MV-4-11 (cell line): ENCODE measurements around the gene LIPG.
A peak's percentile ranks its signal among the peaks of the same experiment; 100 is the strongest.

Source experiments
- DNase-seq: peaks from one replicate; lab custom pipeline; 2025; lab: John Stamatoyannopoulos, UW

LIPG gene

GRCh38 chr18:49612515-49613033, 50.7 kb downstream of the LIPG start:
- no peak for DNase-seq

GRCh38 chr18:49613141-49613640, 51.3 kb downstream of the LIPG start:
- DNase-seq = no peak

- no peak for DNase-seq
Observed at GRCh38 chr18:49613641-49614151, 51.8 kb downstream of the LIPG start.

GRCh38 chr18:49616618-49617328, 54.9 kb downstream of the LIPG start:
- no peak for DNase-seq

- no peak for DNase-seq
Observed at GRCh38 chr18:49617329-49617695, 55.5 kb downstream of the LIPG start.

- no peak for DNase-seq
Observed at GRCh38 chr18:49617865-49618264, 56.0 kb downstream of the LIPG start.

- no peak for DNase-seq
Observed at GRCh38 chr18:49618742-49619681, 57.2 kb downstream of the LIPG start.

- no peak for DNase-seq
Observed at GRCh38 chr18:49619801-49620200, 57.9 kb downstream of the LIPG start.

GRCh38 chr18:49621301-49621700, 59.4 kb downstream of the LIPG start:
- no peak for DNase-seq

GRCh38 chr18:49621717-49622351, 60.0 kb downstream of the LIPG start:
- no peak for DNase-seq

GRCh38 chr18:49623571-49623970, 61.7 kb downstream of the LIPG start:
- no peak for DNase-seq

- no peak for DNase-seq
Observed at GRCh38 chr18:49625021-49625691, 63.3 kb downstream of the LIPG start.

- no peak for DNase-seq
Observed at GRCh38 chr18:49626842-49627467, 65.1 kb downstream of the LIPG start.

GRCh38 chr18:49628119-49628518, 66.3 kb downstream of the LIPG start:
- DNase-seq = no peak

GRCh38 chr18:49628881-49629795, 67.3 kb downstream of the LIPG start:
- DNase-seq = no peak

GRCh38 chr18:49630246-49630699, 68.4 kb downstream of the LIPG start:
- peak; percentile 44 for DNase-seq

- no peak for DNase-seq
Observed at GRCh38 chr18:49631146-49631866, 69.4 kb downstream of the LIPG start.

GRCh38 chr18:49632588-49632987, 70.7 kb downstream of the LIPG start:
- DNase-seq = no peak

GRCh38 chr18:49638209-49638785, 76.4 kb downstream of the LIPG start:
- DNase-seq = no peak
